ENCODE measurements around the gene CSTPP1. TPM values are rescaled to one million over a fixed set of nuclear protein-coding genes. Genes with fewer than 3 reads are reported as not detected.

CSTPP1 gene
- total RNA-seq, 3 donors from 2014 or later = 12.9 to 15.0 (median 14.3) TPM

DNA sequence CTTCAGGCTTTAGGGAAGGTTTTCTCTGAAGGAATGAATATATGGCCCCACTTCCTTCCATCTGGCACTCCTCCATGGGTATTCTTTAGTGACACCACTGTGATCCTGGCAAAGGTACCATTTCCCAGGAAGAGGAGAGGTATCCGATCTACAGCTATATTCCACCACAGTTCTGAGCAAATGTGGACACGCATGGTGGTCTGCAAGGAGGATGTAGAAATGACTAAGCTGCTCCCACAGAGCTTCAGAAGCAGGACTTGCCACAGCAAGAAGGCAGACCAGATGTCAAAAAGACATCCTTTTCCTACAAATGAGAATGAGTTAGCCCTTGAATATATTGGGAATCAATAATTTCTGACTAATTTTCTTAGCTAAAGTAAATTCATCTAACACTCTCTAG, 194.6 kb downstream of the CSTPP1 start:
- Mint-ChIP-seq H3K4me3 (no peak overlapping the region), H3K27me3 (ENCODE audit: low read depth) (no peaks in the 10 kb centered on the region), H3K36me3 (ENCODE audit: insufficient read depth) (no peaks in the 10 kb centered on the region), H3K9me3 (no peaks in the 10 kb centered on the region), H3K4me1 (ENCODE audit: low read depth) (no peaks in the 10 kb centered on the region)
- no peak for ATAC-seq
- DNase-seq = no peak

DNA sequence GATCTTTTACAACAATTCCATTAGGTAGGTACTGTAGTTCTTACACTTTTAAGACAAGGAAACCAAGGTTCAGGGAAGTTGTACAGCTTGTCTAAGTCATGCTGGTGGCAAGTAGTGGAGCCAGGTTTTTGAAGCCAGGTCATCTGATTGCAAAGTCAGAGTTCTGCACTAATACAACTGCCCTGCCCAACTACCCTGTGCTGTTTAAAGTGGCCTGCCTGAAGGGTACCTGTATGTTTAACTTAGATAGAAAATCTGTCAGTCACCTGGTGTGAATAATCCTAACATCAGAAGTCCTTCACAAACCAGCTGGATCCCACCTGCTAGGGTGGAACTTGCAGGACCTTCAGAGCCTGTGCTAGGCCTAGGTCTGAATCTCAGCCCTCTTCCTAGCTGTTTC, 195.9 kb downstream of the CSTPP1 start:
- ATAC-seq = no peak
- no peak for DNase-seq
- Mint-ChIP-seq H3K9me3 (no peaks in the 10 kb centered on the region), H3K4me3 (no peak overlapping the region), H3K27me3 (ENCODE audit: low read depth) (no peaks in the 10 kb centered on the region), H3K4me1 (ENCODE audit: low read depth) (no peaks in the 10 kb centered on the region), H3K36me3 (ENCODE audit: insufficient read depth) (peaks cover 9% of the 10 kb centered on the region)

DNA sequence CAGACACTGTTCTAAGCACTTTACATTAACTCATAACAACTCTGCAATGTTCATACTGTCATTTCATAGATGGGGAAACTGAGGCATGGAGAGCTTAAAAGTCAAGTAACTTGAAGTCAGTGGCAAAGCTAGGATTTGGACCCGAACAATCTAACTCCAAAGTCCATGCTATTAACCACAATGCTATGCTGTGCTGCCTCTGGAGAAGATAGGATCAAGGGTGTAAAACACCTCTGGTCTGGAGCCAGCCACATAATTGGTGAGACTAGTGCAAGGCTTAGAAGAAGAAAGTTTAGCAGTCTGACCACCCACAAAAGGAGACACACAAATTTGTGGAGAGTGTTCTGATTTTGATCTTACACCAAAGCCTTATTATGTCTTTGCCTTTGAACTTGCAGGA, 196.4 kb downstream of the CSTPP1 start:
- H3K4me3 Mint-ChIP-seq = no peak overlapping the region
- no peaks in the 10 kb centered on the region for H3K9me3 Mint-ChIP-seq
- H3K4me1 Mint-ChIP-seq (ENCODE audit: low read depth) = no peaks in the 10 kb centered on the region
- DNase-seq (no peak), ATAC-seq (no peak)
- H3K27me3 Mint-ChIP-seq (ENCODE audit: low read depth) = no peaks in the 10 kb centered on the region
- peaks cover 12% of the 10 kb centered on the region for H3K36me3 Mint-ChIP-seq (ENCODE audit: insufficient read depth)

DNA sequence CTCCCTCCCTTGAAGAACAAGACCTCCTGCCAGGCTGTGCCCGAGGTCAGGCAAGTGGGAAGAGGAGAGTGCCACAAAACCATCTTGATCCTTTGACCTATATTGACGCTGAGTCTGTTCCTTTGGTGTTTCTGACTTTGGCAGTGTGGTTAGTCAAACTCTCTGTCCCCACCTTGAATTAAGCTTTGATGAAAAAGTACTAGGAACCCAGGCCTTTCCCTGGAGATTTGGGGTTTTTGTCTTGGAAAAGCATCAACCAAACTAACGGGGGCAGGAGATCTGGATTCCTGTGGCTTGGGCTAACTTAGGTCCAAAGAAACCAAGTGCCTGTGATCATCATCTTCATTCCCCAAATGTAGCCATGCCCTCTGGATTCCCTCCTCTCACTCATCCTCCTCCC, 199.8 kb downstream of the CSTPP1 start:
- Mint-ChIP-seq H3K4me1 (ENCODE audit: low read depth) (no peaks in the 10 kb centered on the region), H3K4me3 (no peak overlapping the region), H3K27me3 (ENCODE audit: low read depth) (no peaks in the 10 kb centered on the region), H3K9me3 (no peaks in the 10 kb centered on the region), H3K36me3 (ENCODE audit: insufficient read depth) (peaks cover 15% of the 10 kb centered on the region)
- DNase-seq = no peak
- ATAC-seq = no peak

DNA sequence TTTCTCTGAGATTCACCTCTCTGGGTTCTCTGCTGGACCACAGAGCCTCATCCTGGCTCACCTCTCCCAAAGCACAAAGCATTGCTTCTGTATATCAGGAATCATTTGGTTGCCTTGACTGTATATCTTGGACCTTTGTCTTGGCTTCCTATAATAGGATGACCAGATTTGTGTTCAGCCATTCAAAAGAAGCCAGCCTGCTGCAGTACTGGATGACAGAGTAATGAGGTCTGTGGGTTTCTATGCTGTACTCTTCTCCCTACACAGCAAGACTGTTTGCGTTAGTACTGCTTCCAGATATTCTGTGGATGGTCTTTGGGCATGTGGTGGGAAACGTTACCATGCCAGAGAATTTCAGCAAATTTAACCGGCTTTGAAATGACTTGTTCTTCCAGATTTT, 200.4 kb downstream of the CSTPP1 start:
- H3K27me3 Mint-ChIP-seq (ENCODE audit: low read depth) = no peaks in the 10 kb centered on the region

DNA sequence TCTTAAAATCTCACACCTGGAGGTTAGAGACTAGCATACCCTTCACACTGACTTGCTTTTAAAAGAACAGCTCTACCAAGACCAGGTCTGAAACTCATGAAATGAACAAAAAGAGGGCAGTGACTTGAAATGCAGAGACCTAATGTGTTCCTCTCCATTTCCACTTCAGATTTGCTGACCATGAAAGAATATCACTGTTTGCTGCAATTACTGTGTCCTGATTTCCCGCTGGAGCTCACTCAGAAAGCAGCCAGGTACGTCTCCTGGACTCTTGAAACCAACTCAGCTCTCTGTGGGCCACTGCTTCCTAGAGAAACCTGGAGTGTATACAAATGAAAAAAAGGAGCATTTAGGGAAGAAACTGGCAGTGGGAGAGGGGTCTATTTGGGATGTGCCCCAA, 200.9 kb downstream of the CSTPP1 start:
- no peak for DNase-seq

More for the DNA sequence above, 200.4 kb downstream of the CSTPP1 start:
- no peak for DNase-seq
- H3K4me3 Mint-ChIP-seq = no peak overlapping the region
- H3K36me3 Mint-ChIP-seq (ENCODE audit: insufficient read depth) = peaks cover 15% of the 10 kb centered on the region
- H3K9me3 Mint-ChIP-seq = no peaks in the 10 kb centered on the region
- no peak for ATAC-seq
- H3K4me1 Mint-ChIP-seq (ENCODE audit: low read depth) = no peaks in the 10 kb centered on the region

DNA sequence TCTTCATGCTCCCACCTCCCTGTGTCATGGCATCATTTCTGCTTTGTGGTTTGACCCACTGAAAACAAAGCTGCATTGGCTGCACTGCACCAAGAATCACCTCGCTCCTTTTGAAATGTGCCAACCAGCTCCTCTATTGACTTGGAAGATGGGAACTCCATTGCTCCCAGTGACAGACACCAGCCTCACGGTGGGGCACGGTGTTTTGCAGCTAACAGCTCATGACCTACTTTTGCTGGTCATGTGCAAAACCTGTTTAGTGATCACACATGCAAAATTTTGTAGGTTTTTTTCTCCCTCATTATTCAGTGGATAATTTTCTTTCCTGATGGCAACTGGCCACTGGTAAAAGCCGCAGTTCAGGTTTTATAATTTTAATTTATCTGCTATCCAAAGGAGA, 203.3 kb downstream of the CSTPP1 start:
- Mint-ChIP-seq H3K4me3 (no peak overlapping the region), H3K9me3 (no peaks in the 10 kb centered on the region), H3K36me3 (ENCODE audit: insufficient read depth) (peaks cover 15% of the 10 kb centered on the region), H3K27me3 (ENCODE audit: low read depth) (no peaks in the 10 kb centered on the region), H3K4me1 (ENCODE audit: low read depth) (no peaks in the 10 kb centered on the region)
- ATAC-seq (no peak), DNase-seq (no peak)

More for the DNA sequence above, 200.9 kb downstream of the CSTPP1 start:
- Mint-ChIP-seq H3K4me3 (no peak overlapping the region), H3K9me3 (no peaks in the 10 kb centered on the region), H3K36me3 (ENCODE audit: insufficient read depth) (peaks cover 15% of the 10 kb centered on the region), H3K27me3 (ENCODE audit: low read depth) (no peaks in the 10 kb centered on the region), H3K4me1 (ENCODE audit: low read depth) (no peaks in the 10 kb centered on the region)
- no peak for ATAC-seq

DNA sequence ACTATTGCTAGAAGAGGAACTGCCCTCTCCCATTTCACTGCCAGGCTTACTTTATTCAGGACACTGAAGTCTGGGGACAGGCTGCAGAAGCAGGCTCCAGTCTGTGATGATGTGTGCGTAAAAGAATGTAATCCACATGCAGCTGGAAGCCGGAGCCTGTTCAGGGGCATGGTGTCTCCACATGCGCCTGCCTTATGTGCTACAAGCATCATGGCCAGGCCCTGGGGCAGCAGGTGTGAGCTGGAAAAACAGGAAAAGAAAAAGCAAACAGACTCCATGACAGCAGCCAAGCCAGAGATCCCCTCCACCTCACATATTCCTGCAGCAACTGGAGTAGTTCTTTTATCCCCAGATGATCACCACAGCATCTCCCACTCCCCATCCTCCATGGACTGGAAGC, 206.8 kb downstream of the CSTPP1 start:
- H3K36me3 Mint-ChIP-seq (ENCODE audit: insufficient read depth) = peaks cover 4% of the 10 kb centered on the region
- H3K27me3 Mint-ChIP-seq (ENCODE audit: low read depth) = no peaks in the 10 kb centered on the region
- no peak overlapping the region for H3K4me3 Mint-ChIP-seq
- H3K9me3 Mint-ChIP-seq = no peaks in the 10 kb centered on the region
- DNase-seq = no peak
- no peak for ATAC-seq
- H3K4me1 Mint-ChIP-seq (ENCODE audit: low read depth) = no peaks in the 10 kb centered on the region

DNA sequence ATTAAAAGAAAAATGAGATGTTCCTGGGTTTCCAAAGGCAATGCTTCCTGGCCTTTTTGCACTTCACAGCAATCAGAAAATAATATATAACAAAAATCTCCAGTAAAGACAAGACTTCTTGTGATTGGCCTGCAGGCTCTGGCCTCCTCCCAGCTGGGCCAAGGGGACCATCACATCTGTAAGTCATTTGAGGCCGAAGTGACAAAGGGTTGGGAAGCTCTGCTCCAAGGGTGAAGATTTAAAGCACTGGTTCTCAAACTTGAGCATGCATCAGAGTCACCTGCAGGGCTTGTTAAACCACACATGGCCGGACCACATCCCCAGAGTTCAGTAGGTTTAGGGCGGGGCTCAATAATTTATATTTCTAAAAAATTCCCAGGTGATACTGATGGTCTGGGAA, 208.0 kb downstream of the CSTPP1 start:
- ATAC-seq (no peak), DNase-seq (no peak)
- no peak overlapping the region for H3K4me3 Mint-ChIP-seq
- H3K9me3 Mint-ChIP-seq = no peaks in the 10 kb centered on the region
- H3K27me3 Mint-ChIP-seq (ENCODE audit: low read depth) = no peaks in the 10 kb centered on the region
- H3K4me1 Mint-ChIP-seq (ENCODE audit: low read depth) = no peaks in the 10 kb centered on the region
- H3K36me3 Mint-ChIP-seq (ENCODE audit: insufficient read depth) = peaks cover 4% of the 10 kb centered on the region

DNA sequence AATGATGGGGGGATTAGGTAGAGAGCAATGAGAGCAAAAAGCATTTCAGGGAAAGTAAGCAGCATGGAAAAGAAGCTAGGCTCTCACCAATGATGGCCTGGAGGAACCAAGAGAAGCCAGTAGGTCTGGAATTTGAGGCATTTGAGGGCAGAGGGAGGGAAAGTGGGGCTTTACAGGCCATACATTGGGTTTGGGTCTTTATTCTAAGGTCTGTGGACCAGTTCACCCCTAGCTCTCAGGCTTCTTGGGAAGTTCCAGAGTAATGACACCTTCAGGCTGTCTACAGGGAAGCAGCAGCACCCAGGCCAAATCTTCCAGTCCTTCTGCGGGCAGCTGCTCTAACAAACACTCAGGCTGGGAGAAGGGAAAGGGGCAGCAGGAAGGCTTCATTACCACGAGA, 210.7 kb downstream of the CSTPP1 start:
- Mint-ChIP-seq H3K4me3 (no peak overlapping the region), H3K36me3 (ENCODE audit: insufficient read depth) (peaks cover 4% of the 10 kb centered on the region), H3K4me1 (ENCODE audit: low read depth) (no peaks in the 10 kb centered on the region), H3K27me3 (ENCODE audit: low read depth) (no peaks in the 10 kb centered on the region), H3K9me3 (no peaks in the 10 kb centered on the region)
- no peak for ATAC-seq
- DNase-seq = no peak

DNA sequence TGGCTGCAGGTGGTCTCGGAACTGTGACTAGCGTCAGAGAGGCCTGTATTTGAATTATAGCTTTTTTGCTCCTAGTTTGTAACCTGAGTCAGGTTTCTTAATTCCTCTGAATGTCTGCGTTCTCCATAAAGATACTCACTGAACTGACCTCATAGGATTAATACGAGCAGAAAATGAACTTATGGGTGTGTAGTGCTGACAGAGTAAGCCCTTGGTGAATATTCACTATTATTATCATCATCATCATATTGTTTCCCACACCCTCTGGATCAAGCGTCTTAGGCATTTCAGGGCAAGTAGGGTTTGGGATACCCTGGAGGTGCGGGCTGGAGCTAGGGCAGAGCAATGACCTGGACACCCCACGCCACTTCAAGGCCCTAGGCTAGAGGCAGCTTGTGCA, 211.1 kb downstream of the CSTPP1 start:
- Mint-ChIP-seq H3K36me3 (ENCODE audit: insufficient read depth) (peaks cover 4% of the 10 kb centered on the region), H3K4me3 (no peak overlapping the region), H3K9me3 (no peaks in the 10 kb centered on the region), H3K27me3 (ENCODE audit: low read depth) (no peaks in the 10 kb centered on the region), H3K4me1 (ENCODE audit: low read depth) (peaks cover 2% of the 10 kb centered on the region)
- ATAC-seq = no peak
- no peak for DNase-seq

DNA sequence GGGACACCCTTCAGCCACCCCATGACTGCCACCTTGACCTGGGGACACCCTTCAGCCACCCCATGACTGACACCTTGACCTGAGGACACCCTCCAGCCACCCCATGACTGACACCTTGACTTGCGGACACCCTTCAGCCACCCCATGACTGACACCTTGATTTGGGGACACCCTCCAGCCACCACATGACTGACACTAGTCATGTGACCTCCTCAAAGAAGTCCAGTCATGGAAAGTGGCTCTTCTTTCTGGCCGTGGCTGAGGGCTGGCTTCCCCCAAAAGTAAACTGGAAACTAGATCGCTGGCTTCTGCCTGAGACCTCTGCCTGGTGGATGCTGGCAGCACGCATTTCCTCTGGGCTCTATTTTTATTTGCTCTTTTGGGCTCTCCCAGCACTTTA, 211.7 kb downstream of the CSTPP1 start:
- no peaks in the 10 kb centered on the region for H3K9me3 Mint-ChIP-seq
- H3K4me1 Mint-ChIP-seq (ENCODE audit: low read depth) = peaks cover 6% of the 10 kb centered on the region
- no peak overlapping the region for H3K4me3 Mint-ChIP-seq
- ATAC-seq (no peak), DNase-seq (no peak)
- H3K27me3 Mint-ChIP-seq (ENCODE audit: low read depth) = no peaks in the 10 kb centered on the region
- peaks cover 4% of the 10 kb centered on the region for H3K36me3 Mint-ChIP-seq (ENCODE audit: insufficient read depth)

DNA sequence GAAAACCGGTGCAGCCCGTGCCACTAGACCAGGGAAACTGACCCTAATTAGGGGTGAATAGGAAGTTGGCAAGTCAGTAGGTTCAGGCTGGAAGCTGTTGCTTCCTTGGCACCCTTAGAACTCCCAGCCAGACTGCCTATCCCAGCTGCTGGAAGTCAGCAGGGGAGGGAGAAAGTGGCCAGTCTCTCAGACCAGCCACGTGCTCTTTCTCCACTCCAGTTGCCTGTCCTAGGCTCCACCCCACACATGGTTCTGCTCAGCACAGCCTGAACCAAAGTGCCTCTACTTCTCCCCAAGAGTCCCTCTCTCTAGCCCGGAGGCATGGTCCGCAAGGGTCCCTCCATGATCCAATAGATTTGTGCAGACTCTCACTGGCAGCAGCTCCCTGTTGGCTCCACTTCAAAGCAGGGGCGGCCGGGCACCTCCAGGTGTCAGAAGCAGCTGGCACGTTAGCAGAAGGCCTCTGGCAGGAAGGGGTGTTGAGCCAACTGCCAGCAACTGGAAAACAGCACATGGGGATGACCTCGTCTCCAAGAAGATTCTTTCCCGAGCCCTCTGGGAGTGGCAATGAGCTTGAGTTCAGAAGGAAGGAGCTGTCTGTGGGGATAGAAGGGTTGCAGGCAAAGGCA, 212.5 kb downstream of the CSTPP1 start:
- Mint-ChIP-seq H3K27me3 (ENCODE audit: low read depth) (no peaks in the 10 kb centered on the region), H3K4me3 (no peak overlapping the region), H3K36me3 (ENCODE audit: insufficient read depth) (peaks cover 4% of the 10 kb centered on the region), H3K4me1 (ENCODE audit: low read depth) (peaks cover 13% of the 10 kb centered on the region), H3K9me3 (no peaks in the 10 kb centered on the region)
- DNase-seq = no peak
- no peak for ATAC-seq

DNA sequence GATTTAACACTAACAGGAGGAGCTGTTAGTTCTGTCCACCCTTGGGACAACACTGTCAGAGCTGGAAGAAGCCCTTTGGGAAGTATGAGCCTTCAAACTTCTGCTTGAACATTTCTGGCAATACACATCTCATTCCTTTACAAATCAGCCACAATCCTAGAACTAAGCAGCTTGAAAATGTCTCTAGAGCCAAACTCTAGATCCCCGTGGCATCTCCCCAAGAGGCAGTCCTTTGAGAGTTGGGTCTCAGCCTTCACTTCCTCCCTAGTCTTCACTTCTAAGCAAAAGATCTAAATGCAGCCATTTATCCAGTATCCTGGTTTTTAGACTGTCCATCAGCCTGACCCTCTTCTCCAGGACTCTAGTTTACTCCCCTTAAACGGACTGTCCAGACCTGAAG, 213.2 kb downstream of the CSTPP1 start:
- Mint-ChIP-seq H3K27me3 (ENCODE audit: low read depth) (no peaks in the 10 kb centered on the region), H3K4me3 (no peak overlapping the region), H3K9me3 (no peaks in the 10 kb centered on the region), H3K4me1 (ENCODE audit: low read depth) (peaks cover 21% of the 10 kb centered on the region), H3K36me3 (ENCODE audit: insufficient read depth) (peaks cover 4% of the 10 kb centered on the region)
- ATAC-seq = no peak
- no peak for DNase-seq

DNA sequence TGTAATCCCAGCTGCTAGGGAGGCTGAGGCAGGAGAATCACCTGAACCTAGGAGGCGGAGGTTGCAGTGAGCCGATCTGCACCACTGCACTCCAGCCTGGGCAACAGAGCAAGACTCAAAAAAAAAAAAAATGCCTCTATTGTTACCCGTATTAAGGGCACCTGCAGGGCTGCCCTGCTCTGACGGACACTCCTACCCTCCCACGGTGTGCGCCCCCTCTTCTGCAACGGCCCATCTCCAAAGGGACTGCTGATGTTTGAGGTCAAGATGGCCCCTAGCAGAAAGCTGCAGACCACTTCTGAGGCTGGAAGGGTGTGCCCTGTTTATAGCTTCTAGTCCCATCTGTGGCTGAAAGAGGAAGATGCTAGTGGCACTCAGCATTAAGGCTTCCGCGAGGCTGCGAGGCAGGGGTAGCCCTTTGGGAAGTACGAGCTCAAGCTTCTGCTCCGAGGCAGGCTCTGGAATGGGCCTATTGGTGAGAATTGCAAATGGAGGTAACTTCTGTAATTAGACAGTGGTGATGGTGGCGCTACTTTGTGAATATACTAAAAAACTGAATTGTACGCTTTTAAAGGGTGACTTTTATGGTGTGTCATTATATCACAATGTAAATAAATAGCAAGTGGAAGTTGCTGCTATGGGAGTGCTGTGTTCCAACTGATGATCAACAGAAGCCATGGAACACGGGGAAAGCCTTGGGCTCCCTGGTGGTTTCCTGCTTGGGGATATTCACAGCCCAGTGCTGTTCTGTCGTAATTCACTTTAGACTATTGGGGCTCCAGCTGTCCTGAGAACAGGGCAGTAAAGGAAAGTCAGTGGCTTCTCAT, 215.8 kb downstream of the CSTPP1 start:
- Mint-ChIP-seq H3K4me1 (ENCODE audit: low read depth) (peaks cover 31% of the 10 kb centered on the region), H3K36me3 (ENCODE audit: insufficient read depth) (peaks cover 4% of the 10 kb centered on the region), H3K27me3 (ENCODE audit: low read depth) (no peaks in the 10 kb centered on the region), H3K9me3 (no peaks in the 10 kb centered on the region), H3K4me3 (no peak overlapping the region)
- ATAC-seq (no peak), DNase-seq (no peak)

Data from activated T-cell treated with anti-CD3 and anti-CD28 coated beads, Interleukin-2, amount 50 U/mL, for 4 hours (primary cell).